ENCODE measurements around the gene FGF14.

Gene FGF14

DNA sequence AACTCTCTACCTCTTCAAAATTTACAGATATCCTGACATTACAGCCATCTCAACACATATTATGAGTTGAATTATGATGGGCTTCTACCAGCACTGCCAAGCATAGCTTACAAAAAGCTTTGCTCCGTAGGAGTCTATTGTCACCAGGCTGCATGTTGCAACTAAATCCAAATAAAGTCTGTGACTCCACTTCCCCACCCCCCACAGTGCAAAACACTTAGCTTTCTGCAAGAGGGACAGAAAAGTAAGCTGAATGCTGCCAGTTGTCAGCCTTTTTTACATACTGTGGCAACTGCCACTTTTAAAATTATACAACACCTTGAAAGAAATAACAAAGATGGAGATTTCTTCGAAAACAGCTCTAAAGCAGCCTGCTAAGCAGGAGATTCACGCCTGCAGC lies 189.1 kb downstream of the FGF14 start:
- Histone ChIP-seq H3K27me3 (ENCODE audit: insufficient read depth, low read length) (no peaks in the 10 kb centered on the region), H3K9me3 (ENCODE audit: insufficient read depth, low read depth, low read length) (no peaks in the 10 kb centered on the region), H3K4me1 (ENCODE audit: insufficient read depth, low read length) (peaks cover 17% of the 10 kb centered on the region; the same call in 1 of the 2 replicates), H3K9ac (ENCODE audit: low read depth, low read length) (no peak overlapping the region; the same call in 1 of the 2 replicates), H3K36me3 (ENCODE audit: insufficient read depth, low read depth, low read length) (no peaks in the 10 kb centered on the region), H3K4me3 (ENCODE audit: low read length) (peak overlapping the region; percentile 36; the same call in 1 of the 2 replicates), H3K27ac (ENCODE audit: low read length) (no peak overlapping the region)

DNA sequence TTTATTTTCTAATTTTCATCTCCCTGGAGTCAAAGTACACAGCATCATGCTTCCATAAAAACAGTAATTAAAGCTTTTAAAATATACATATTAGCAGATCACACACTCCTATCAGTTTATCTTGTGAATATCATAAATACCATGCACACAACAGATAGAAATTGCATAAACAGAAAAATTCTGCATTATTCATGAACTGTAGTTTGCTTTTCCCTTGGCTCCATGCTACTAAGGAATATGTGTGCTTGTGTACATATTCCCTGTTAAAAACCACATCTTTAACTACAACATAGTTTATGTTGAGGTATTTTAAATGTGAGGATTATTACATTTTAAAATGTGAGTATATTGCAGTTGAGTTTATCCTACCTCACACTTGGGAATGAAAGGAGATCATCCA lies 193.5 kb downstream of the FGF14 start:
- no peak overlapping the region for H3K9ac ChIP-seq (ENCODE audit: low read depth, low read length)
- H3K36me3 ChIP-seq (ENCODE audit: insufficient read depth, low read depth, low read length), result no peaks in the 10 kb centered on the region
- H3K9me3 ChIP-seq (ENCODE audit: insufficient read depth, low read depth, low read length), result no peaks in the 10 kb centered on the region
- H3K4me1 ChIP-seq (ENCODE audit: insufficient read depth, low read length), result peaks cover 15% of the 10 kb centered on the region; the same call in 1 of the 2 replicates
- no peak overlapping the region for H3K27ac ChIP-seq (ENCODE audit: low read length)
- no peaks in the 10 kb centered on the region for H3K27me3 ChIP-seq (ENCODE audit: insufficient read depth, low read length)
- H3K4me3 ChIP-seq (ENCODE audit: low read length), result no peak overlapping the region

DNA sequence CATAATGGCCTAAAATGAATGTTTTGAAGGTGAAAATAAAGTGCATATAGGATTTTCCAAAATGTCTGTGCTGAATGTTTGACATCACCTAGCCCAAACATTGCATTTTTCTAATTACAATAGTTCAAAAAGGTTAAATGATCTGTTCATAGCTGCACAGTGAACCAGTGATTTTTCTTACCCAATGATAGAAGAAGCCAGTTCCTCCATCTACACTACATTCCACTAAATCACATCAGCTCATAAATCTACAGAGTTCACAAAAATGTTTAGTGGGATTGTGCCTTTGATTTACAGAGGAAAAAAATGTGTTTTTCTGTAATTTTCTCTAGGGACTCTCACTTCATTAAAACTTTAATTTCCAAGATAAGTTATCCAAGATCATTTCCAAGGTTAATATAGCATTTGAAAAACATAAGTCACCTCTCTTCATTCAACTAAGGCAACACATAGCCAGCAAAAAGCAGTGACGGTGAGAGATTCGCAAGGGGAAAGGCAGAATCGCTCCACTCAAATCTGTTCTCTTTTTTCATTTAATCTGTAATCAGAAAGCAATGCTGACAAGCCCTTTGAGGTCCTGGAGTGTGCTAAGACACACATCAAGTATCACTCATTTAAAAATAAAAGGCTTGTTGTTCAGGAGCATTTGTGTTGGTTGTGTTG lies 194.0 kb downstream of the FGF14 start:
- no peak overlapping the region for H3K9ac ChIP-seq (ENCODE audit: low read depth, low read length)
- H3K36me3 ChIP-seq (ENCODE audit: insufficient read depth, low read depth, low read length), result no peaks in the 10 kb centered on the region
- no peaks in the 10 kb centered on the region for H3K9me3 ChIP-seq (ENCODE audit: insufficient read depth, low read depth, low read length)
- no peak overlapping the region for H3K4me3 ChIP-seq (ENCODE audit: low read length)
- no peaks in the 10 kb centered on the region for H3K27me3 ChIP-seq (ENCODE audit: insufficient read depth, low read length)
- peaks cover 9% of the 10 kb centered on the region; the same call in 1 of the 2 replicates for H3K4me1 ChIP-seq (ENCODE audit: insufficient read depth, low read length)
- no peak overlapping the region for H3K27ac ChIP-seq (ENCODE audit: low read length)

DNA sequence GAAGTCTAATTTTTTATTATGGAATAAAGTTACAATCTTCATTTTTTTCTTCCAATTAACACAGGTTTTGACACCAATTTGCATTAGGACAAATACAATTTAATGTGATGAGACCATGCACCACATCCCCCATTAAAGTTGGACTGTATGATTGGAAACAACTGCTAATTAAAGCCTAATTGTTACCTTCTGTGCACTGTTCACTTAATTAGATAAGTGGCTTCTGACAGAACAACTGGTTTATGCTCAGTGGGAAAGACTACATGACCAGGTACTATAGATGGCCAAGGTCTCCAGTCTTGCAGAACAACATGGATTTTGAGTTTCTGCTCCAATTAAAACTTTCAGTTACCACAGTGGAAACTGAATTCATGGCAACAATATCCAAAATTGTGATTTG lies 198.1 kb downstream of the FGF14 start:
- no peak overlapping the region for H3K27ac ChIP-seq (ENCODE audit: low read length)
- no peaks in the 10 kb centered on the region for H3K27me3 ChIP-seq (ENCODE audit: insufficient read depth, low read length)
- no peaks in the 10 kb centered on the region for H3K9me3 ChIP-seq (ENCODE audit: insufficient read depth, low read depth, low read length)

DNA sequence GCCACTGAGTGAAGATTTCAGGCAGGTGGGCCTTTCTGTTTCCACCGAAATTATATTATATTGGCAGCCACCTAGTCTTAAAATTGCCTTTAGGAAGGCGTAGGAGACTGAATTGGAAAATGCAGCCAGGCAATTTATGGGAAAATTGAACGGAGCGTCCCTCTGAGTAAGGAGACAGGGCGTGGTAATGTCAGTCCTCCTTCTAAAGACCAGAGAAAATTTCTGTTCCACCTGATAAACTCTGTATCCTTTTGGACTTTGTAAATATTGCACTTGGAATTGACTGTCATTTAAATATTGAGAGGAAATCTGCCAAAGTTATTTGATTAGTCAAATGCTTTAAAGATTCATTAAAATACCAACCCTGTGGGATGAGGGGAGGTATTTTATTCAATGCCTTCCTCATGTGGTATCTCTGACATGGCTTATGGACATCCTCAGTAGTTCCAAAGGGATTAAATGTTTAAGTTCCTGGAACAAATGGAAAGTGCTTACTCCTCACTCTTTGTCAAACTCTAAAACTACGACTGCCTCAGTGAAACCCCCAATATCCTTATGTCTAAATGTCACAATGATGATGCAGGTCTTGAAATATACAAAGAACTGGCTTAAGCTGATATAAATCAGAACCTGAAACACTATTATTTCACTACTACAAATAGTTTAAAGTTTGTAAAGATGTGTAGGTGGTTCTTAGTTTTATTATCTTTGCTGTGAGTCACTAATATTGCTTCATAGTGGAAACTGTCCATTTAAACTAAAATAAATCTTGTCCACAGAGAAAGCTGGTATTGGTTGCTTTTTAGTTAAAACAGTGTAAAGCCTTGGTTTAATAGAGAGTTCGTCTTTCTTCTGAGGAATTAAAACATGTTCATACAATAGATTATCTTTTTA lies 203.2 kb downstream of the FGF14 start:
- H3K4me3 ChIP-seq (ENCODE audit: low read length), result no peak overlapping the region
- no peak overlapping the region for H3K9ac ChIP-seq (ENCODE audit: low read depth, low read length)
- H3K9me3 ChIP-seq (ENCODE audit: insufficient read depth, low read depth, low read length), result no peaks in the 10 kb centered on the region
- peaks cover 3% of the 10 kb centered on the region; the same call in 1 of the 2 replicates for H3K4me1 ChIP-seq (ENCODE audit: insufficient read depth, low read length)
- no peaks in the 10 kb centered on the region for H3K36me3 ChIP-seq (ENCODE audit: insufficient read depth, low read depth, low read length)
- H3K27ac ChIP-seq (ENCODE audit: low read length), result no peak overlapping the region
- no peaks in the 10 kb centered on the region for H3K27me3 ChIP-seq (ENCODE audit: insufficient read depth, low read length)

More for the DNA sequence above, 198.1 kb downstream of the FGF14 start:
- Histone ChIP-seq H3K4me1 (ENCODE audit: insufficient read depth, low read length) (no peaks in the 10 kb centered on the region), H3K9ac (ENCODE audit: low read depth, low read length) (no peak overlapping the region), H3K36me3 (ENCODE audit: insufficient read depth, low read depth, low read length) (no peaks in the 10 kb centered on the region), H3K4me3 (ENCODE audit: low read length) (no peak overlapping the region)

DNA sequence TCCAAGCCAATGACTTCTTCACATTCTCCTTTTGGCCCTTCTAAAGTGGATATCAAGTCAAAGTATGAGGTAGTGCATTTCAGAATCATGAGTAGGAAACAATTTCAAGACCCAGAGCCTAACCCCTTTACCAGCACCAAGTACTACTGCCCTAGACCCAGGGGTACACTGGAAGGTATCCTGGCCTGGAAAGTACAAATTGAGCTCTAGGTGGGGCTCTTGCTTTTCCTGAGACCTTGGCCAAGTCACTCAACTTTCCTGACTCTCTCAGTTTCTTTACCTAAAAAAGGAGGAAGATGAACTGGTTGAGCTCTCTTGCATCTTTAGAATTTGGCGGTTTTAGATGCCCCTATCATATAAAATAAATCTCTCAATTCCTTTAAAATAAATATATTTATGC lies 204.7 kb downstream of the FGF14 start:
- no peaks in the 10 kb centered on the region for H3K9me3 ChIP-seq (ENCODE audit: insufficient read depth, low read depth, low read length)
- no peak overlapping the region for H3K9ac ChIP-seq (ENCODE audit: low read depth, low read length)
- H3K4me3 ChIP-seq (ENCODE audit: low read length), result no peak overlapping the region
- H3K27ac ChIP-seq (ENCODE audit: low read length), result no peak overlapping the region
- no peaks in the 10 kb centered on the region for H3K36me3 ChIP-seq (ENCODE audit: insufficient read depth, low read depth, low read length)
- H3K4me1 ChIP-seq (ENCODE audit: insufficient read depth, low read length), result peaks cover 3% of the 10 kb centered on the region; the same call in 1 of the 2 replicates
- H3K27me3 ChIP-seq (ENCODE audit: insufficient read depth, low read length), result no peaks in the 10 kb centered on the region

DNA sequence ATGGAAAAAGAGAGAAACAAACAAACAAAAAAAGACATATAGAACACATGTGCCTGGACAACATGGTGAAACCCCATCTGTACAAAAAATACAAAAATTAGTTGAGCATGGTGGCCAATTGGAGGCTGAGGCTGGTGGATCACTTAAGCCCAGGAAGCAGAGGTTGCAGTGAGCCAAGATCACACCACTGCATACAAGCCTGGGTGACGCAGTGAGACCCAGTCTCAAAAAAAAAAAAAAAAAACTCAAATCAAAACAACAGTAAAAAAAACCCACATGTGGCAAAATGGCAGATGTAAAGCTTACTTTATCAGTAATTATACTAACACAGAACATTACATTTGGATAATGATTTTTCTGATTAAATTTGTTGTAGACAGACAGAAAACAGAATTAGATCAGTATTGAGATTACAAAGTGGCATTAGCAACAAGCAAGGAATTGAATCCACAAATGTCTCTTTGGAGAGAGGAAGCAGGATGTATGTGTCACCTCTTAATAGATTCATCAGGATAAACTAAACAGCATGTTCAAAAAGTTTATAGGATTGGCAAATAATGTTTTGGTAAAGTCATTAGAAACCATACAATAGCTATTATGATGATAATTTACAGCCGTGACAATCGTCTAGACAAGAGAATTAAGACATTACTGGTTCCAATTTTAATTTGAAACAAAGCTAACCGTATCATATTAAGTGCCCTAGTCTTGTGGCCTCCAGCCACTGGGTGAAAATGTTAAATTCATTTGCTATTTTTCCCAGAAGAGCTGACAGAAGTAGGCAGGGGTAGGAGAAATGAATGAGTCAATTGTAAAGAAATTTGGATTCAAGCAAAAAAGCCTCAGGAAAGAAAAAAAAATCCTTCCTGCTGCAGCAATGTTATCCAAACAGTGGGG lies 206.0 kb downstream of the FGF14 start:
- Histone ChIP-seq H3K27ac (ENCODE audit: low read length) (no peak overlapping the region), H3K9me3 (ENCODE audit: insufficient read depth, low read depth, low read length) (no peaks in the 10 kb centered on the region), H3K27me3 (ENCODE audit: insufficient read depth, low read length) (no peaks in the 10 kb centered on the region), H3K36me3 (ENCODE audit: insufficient read depth, low read depth, low read length) (no peaks in the 10 kb centered on the region), H3K4me3 (ENCODE audit: low read length) (no peak overlapping the region), H3K4me1 (ENCODE audit: insufficient read depth, low read length) (peaks cover 3% of the 10 kb centered on the region; the same call in 1 of the 2 replicates), H3K9ac (ENCODE audit: low read depth, low read length) (no peak overlapping the region)

DNA sequence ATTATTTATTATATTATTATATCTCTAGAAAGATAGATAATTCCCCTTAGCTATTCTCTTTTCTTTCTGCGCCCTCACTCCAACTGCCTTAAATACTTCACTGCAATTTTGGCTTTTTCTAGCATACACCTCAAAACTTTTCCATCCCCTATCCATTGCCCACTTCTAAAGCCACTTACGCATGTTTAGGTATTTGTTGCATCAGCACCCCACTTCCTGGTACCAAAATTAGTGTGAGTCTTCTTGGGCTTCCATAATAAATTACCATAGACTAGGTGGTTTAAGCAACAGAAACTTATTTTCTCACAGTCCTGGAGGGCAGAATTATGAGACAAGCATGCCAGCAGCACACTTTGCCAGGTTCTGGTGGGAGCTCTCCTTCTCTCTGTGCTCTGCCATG lies 209.0 kb downstream of the FGF14 start:
- no peaks in the 10 kb centered on the region for H3K9me3 ChIP-seq (ENCODE audit: insufficient read depth, low read depth, low read length)

DNA sequence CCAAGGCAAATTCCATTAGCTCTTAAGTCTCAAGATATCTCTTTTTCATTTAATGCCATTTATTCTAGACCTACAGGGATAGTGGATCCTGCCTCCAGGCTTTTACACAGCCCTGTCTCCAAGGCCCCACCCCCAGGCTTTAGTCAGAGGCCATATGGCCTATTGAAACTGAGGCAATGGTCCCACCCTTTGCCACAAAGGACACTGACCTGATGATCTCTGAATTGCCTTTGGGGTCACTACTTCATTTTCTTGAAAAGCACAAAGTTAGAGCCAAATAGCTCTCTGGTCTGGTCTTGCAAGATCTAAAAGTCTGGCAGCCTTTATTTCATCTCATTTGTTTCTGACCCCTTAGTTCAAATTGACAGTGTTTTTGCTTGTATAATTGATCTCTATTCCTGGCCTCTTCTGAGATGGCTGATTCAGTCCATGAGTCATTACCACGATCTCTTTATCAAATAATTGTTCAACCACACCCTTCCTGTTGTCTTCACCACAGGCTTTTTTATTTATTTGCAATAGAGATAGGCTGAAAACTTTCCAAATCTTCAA lies 209.8 kb downstream of the FGF14 start:
- peaks cover 3% of the 10 kb centered on the region; the same call in 1 of the 2 replicates for H3K4me1 ChIP-seq (ENCODE audit: insufficient read depth, low read length)
- no peaks in the 10 kb centered on the region for H3K9me3 ChIP-seq (ENCODE audit: insufficient read depth, low read depth, low read length)
- no peaks in the 10 kb centered on the region for H3K27me3 ChIP-seq (ENCODE audit: insufficient read depth, low read length)
- no peaks in the 10 kb centered on the region for H3K36me3 ChIP-seq (ENCODE audit: insufficient read depth, low read depth, low read length)
- no peak overlapping the region for H3K9ac ChIP-seq (ENCODE audit: low read depth, low read length)
- no peak overlapping the region for H3K4me3 ChIP-seq (ENCODE audit: low read length)
- no peak overlapping the region for H3K27ac ChIP-seq (ENCODE audit: low read length)

More for the DNA sequence above, 209.0 kb downstream of the FGF14 start:
- Histone ChIP-seq H3K27me3 (ENCODE audit: insufficient read depth, low read length) (no peaks in the 10 kb centered on the region), H3K36me3 (ENCODE audit: insufficient read depth, low read depth, low read length) (no peaks in the 10 kb centered on the region), H3K9ac (ENCODE audit: low read depth, low read length) (no peak overlapping the region), H3K27ac (ENCODE audit: low read length) (no peak overlapping the region), H3K4me1 (ENCODE audit: insufficient read depth, low read length) (peaks cover 3% of the 10 kb centered on the region; the same call in 1 of the 2 replicates), H3K4me3 (ENCODE audit: low read length) (no peak overlapping the region)

DNA sequence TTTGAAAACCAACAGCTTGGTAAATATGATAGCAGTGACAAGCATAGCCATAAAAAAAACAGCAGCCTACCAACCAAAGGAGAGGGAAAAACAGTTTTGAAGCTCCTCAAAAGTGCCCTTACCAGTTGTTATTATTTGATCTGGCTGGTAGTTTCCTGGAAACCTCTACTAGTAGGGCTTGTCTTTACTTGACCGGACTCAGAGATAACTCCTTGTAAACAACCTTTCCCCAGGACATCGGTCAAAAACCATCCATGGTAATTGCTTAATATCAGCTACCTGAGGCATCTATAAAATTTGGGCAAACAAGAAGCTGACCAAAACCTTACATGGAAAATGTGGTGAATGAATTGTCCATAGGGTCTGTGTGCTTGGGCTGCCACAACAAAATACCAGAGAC lies 210.9 kb downstream of the FGF14 start:
- H3K9me3 ChIP-seq (ENCODE audit: insufficient read depth, low read depth, low read length), result no peaks in the 10 kb centered on the region
- no peak overlapping the region for H3K9ac ChIP-seq (ENCODE audit: low read depth, low read length)
- no peak overlapping the region for H3K27ac ChIP-seq (ENCODE audit: low read length)
- no peaks in the 10 kb centered on the region for H3K4me1 ChIP-seq (ENCODE audit: insufficient read depth, low read length)
- no peaks in the 10 kb centered on the region for H3K36me3 ChIP-seq (ENCODE audit: insufficient read depth, low read depth, low read length)
- H3K4me3 ChIP-seq (ENCODE audit: low read length), result no peak overlapping the region
- H3K27me3 ChIP-seq (ENCODE audit: insufficient read depth, low read length), result no peaks in the 10 kb centered on the region

DNA sequence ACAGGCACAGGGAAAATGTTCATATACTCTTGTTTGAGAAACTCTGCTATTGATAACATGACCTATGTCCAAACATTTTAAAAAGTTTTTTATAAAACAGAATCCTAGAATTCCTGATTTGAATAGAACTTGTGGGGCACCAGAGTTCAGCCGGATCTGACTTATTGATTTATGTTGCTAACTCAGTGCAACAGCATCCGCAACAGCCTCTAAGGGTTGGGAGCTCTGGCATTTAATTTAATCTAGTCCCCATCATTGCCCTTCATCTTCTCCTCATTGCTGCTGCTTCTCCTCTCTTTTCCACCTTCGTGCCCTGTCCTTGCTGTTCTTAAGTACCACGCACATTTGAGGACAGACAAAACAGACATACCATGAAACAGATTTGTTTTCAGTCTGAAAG lies 214.5 kb downstream of the FGF14 start:
- Histone ChIP-seq H3K27me3 (ENCODE audit: insufficient read depth, low read length) (no peaks in the 10 kb centered on the region), H3K27ac (ENCODE audit: low read length) (no peak overlapping the region), H3K4me1 (ENCODE audit: insufficient read depth, low read length) (no peaks in the 10 kb centered on the region), H3K4me3 (ENCODE audit: low read length) (no peak overlapping the region), H3K9ac (ENCODE audit: low read depth, low read length) (no peak overlapping the region), H3K36me3 (ENCODE audit: insufficient read depth, low read depth, low read length) (no peaks in the 10 kb centered on the region), H3K9me3 (ENCODE audit: insufficient read depth, low read depth, low read length) (no peaks in the 10 kb centered on the region)
